Measurements from ENCODE around the gene FGFR3.
"Not testable (repeated sequence)": the region's sequence is repeated elsewhere in the genome, so short reads cannot be mapped to it uniquely, and the experiment has no call there.

FGFR3 gene

DNA sequence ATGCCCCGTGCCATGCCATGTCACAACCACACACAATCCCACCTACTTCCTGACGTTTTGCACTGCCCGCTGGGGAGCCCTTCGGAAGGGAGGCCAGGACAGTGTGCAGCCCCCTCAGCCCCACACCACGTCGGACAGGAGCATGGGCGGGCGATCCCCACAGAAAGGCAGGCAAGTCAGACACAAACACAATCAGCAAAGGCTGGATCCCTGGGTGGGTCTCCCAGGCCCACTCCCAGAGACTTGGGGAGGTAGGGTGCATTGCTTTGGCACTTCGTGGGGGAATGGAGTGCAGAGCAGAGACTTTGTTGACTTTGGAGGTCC, 48.8 kb downstream of the FGFR3 start:
- TF ChIP-seq, protein P1, sequence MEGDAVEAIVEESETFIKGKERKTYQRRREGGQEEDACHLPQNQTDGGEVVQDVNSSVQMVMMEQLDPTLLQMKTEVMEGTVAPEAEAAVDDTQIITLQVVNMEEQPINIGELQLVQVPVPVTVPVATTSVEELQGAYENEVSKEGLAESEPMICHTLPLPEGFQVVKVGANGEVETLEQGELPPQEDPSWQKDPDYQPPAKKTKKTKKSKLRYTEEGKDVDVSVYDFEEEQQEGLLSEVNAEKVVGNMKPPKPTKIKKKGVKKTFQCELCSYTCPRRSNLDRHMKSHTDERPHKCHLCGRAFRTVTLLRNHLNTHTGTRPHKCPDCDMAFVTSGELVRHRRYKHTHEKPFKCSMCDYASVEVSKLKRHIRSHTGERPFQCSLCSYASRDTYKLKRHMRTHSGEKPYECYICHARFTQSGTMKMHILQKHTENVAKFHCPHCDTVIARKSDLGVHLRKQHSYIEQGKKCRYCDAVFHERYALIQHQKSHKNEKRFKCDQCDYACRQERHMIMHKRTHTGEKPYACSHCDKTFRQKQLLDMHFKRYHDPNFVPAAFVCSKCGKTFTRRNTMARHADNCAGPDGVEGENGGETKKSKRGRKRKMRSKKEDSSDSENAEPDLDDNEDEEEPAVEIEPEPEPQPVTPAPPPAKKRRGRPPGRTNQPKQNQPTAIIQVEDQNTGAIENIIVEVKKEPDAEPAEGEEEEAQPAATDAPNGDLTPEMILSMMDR (IDR thresholded peaks at IDR 0.05; ENCODE audit: control insufficient read depth, extremely low read depth, insufficient read depth): no peak
- no peak for DNase-seq (ENCODE audit: low read depth)
- no peak overlapping the region for H3K4me3 ChIP-seq (ENCODE audit: low read depth, low read length)

DNA sequence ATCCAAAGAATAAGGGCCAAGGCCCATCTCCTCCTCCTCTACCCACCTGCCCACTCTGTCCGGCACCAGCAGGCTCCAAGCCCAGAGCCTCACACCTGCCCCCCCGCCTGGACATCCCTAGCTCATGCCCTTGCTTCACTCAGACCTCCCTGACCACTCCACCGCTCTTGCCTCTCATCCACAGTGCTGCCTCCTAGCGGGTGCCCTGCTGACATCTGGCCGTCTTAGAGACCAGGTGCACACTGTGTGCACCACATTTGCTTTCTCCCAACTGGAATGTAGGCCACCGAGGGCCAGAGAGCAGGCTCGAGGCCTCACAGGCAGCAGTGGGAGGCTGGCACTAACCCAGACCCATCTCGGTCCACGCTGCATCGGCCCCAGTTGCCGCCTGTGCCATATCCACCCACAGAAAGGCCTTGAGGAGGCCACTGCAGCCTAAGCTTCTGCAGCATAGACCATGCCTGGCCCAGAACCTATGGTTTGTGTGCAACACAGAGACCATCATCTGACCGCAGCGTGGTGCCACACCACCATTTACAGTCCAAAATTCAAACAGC, 49.3 kb downstream of the FGFR3 start:
- TF ChIP-seq, protein P1 (IDR thresholded peaks at IDR 0.05; ENCODE audit: control insufficient read depth, extremely low read depth, insufficient read depth): no peak
- H3K4me3 ChIP-seq (ENCODE audit: low read depth, low read length): no peak overlapping the region
- DNase-seq (ENCODE audit: low read depth): no peak

DNA sequence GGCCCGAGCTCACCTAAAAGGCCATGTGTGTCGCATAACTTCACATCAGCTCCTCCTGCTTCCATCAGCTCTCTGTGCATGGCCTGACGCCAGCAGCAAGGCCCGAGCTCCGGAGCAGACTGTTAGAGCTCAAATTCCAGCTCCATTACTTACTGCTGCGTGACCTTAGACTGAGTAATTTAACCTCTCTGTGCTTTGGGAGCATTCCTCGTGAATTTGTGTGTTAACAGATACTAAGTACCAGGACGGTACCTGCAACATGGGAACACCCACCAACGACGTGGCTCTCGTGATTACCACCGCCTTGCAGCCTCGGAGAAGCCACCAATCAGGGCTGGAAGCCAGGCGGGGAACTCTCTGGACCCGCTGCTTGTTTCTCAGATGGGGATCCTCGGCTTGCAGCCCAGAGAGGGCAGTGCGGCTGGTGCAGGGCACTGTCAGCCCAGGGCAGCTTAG, 49.9 kb downstream of the FGFR3 start:
- TF ChIP-seq, protein P1 (IDR thresholded peaks at IDR 0.05; ENCODE audit: control insufficient read depth, extremely low read depth, insufficient read depth): no peak
- H3K4me3 ChIP-seq (ENCODE audit: low read depth, low read length): no peak overlapping the region
- no peak for DNase-seq (ENCODE audit: low read depth)

DNA sequence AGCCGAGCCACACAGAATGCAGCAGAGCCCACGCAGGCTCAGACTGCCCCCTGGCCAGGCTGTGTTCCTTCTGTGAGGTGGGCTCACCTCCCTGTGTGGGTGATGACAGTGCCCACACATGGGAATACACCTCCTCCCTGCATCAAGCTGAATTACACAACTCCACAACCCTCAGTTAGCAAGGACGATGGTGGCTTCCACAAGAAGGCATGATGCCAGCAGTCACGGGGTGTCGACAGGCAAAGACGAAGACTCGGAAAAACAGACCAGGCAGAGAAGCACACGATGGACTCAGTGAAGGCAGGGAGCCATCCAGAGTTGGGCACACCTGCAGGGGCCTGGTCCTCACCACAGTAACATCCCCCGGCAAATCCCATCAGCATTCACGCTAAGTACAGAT, 50.8 kb downstream of the FGFR3 start:
- no peak overlapping the region for H3K4me3 ChIP-seq (ENCODE audit: low read depth, low read length)
- TF ChIP-seq, protein P1 (IDR thresholded peaks at IDR 0.05; ENCODE audit: control insufficient read depth, extremely low read depth, insufficient read depth): no peak
- DNase-seq (ENCODE audit: low read depth): no peak

DNA sequence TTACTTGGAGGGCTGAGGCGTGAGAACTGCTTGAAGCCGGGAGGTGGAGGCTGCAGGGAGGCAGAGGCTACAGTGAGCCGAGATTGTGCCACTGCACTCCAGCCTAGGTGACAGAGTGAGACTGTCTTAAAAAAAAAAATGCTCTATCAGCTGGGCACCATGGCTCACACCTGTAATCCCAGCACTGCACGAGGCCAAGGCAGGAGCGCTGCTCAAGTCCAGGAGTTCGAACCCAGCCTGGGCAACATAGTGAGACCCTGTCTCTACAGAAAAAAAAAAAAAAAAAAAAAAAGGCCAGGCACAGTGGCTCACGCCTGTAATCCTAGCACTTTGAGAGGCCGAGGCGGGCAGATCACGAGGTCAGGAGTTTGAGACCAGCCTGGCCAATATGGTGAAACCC, 51.5 kb downstream of the FGFR3 start:
- not testable (repeated sequence) for DNase-seq (ENCODE audit: low read depth); H3K4me3 ChIP-seq (ENCODE audit: low read depth, low read length)

DNA sequence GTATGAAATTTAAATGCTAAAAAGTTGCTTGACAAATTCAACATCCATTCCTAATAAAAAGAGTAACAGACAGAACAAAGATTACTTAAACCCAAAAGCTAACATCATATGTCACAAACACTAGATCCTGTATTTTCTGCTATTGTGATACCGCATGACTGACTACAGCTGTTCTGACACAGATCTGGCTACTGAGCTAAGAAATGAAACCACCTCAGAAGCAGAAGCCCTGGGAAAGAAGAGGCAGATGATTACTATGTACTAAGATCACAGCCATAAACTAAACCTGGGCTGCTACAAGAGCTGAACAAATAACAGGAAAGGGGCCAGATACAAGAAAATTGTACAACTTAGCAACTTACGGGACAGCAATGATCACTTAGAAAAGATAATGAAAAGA, 53.5 kb downstream of the FGFR3 start:
- DNase-seq (ENCODE audit: low read depth): no peak
- TF ChIP-seq, protein P1 (IDR thresholded peaks at IDR 0.05; ENCODE audit: control insufficient read depth, extremely low read depth, insufficient read depth): no peak
- H3K4me3 ChIP-seq (ENCODE audit: low read depth, low read length): no peak overlapping the region

DNA sequence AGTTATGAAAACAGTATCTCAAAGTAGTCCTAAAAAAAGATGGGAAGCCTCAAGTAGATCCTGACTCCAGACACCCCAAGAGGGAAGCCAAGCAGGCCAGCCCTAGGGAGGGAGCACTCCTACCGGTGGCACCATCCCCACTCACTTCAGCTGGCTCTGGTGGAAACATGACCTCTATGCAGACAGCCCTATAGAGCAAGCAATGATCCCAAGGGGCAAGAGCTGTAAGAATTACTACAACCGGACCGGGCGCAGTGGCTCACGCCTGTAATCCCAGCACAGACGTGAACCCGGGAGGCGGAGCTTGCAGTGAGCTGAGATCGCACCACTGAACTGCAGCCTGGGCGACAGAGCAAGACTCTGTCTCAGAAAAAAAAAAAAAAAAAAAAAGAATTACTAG, 57.2 kb downstream of the FGFR3 start:
- TF ChIP-seq, protein P1 (IDR thresholded peaks at IDR 0.05; ENCODE audit: control insufficient read depth, extremely low read depth, insufficient read depth): no peak
- H3K4me3 ChIP-seq (ENCODE audit: low read depth, low read length): no peak overlapping the region
- DNase-seq (ENCODE audit: low read depth): no peak

All from LNCaP clone FGC (cell line).